ENCODE results near the gene CRIM1. TPM values are rescaled to one million over a fixed set of nuclear protein-coding genes. Genes with fewer than 3 reads are reported as not detected.

CRIM1 gene
- total RNA-seq, 1 donor from 2014 or later: 105 TPM

DNA sequence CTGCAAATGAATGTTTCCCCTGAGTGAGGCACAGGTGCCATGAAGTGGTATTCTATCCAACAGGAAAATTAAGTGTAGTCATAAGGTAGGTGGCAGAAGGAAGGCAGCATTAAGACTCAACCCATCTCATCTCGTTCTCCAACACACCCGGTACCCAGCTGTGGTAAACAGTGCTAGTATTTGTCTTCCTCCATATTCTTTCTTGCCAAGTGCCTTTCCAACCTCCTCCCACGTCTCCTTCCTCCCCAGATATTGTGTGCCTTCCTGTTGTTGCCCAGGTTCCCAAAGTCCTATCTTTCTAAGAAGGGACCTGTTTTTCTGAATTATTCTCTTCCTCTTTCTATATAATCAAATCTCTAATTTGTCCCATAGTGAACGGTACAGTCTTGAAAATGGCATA, 83.5 kb downstream of the CRIM1 start:
- Histone ChIP-seq H3K27ac (no peak overlapping the region), H3K4me1 (peaks cover 24% of the 10 kb centered on the region), H3K4me3 (no peak overlapping the region), H3K36me3 (peaks cover 26% of the 10 kb centered on the region), H3K9me3 (no peaks in the 10 kb centered on the region), H3K27me3 (ENCODE audit: low read depth) (no peaks in the 10 kb centered on the region)
- TF ChIP-seq, protein P1, sequence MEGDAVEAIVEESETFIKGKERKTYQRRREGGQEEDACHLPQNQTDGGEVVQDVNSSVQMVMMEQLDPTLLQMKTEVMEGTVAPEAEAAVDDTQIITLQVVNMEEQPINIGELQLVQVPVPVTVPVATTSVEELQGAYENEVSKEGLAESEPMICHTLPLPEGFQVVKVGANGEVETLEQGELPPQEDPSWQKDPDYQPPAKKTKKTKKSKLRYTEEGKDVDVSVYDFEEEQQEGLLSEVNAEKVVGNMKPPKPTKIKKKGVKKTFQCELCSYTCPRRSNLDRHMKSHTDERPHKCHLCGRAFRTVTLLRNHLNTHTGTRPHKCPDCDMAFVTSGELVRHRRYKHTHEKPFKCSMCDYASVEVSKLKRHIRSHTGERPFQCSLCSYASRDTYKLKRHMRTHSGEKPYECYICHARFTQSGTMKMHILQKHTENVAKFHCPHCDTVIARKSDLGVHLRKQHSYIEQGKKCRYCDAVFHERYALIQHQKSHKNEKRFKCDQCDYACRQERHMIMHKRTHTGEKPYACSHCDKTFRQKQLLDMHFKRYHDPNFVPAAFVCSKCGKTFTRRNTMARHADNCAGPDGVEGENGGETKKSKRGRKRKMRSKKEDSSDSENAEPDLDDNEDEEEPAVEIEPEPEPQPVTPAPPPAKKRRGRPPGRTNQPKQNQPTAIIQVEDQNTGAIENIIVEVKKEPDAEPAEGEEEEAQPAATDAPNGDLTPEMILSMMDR (IDR thresholded peaks at IDR 0.05): no peak
- intact Hi-C loops (cut with DNase I): no loop called here
- ATAC-seq: no peak
- DNase-seq: no peak

DNA sequence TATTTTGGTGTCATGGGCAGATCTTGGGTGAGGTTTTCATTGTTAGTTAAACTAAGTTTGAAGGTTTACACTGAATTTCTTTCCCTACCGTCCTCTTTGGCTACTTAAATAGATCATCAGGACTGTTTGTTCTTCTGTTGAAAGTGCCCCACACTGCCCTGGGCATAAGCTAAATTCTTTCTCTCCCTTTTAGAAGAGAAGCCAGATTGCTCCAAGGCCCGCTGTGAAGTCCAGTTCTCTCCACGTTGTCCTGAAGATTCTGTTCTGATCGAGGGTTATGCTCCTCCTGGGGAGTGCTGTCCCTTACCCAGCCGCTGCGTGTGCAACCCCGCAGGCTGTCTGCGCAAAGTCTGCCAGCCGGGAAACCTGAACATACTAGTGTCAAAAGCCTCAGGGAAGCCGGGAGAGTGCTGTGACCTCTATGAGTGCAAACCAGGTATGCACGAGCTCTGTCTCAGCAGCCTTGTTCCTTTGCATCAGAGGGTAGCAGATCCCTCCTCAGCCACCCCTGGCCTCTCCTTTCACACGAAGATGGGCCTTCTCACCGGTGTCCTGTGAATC, 85.6 kb downstream of the CRIM1 start:
- Histone ChIP-seq H3K4me1 (peaks cover 18% of the 10 kb centered on the region), H3K36me3 (peaks cover 39% of the 10 kb centered on the region), H3K27me3 (ENCODE audit: low read depth) (no peaks in the 10 kb centered on the region), H3K9me3 (no peaks in the 10 kb centered on the region), H3K4me3 (no peak overlapping the region), H3K27ac (no peak overlapping the region)
- no peak for DNase-seq
- intact Hi-C loops (cut with DNase I): no loop called here
- TF ChIP-seq, protein P1 (IDR thresholded peaks at IDR 0.05): no peak
- no peak for ATAC-seq

DNA sequence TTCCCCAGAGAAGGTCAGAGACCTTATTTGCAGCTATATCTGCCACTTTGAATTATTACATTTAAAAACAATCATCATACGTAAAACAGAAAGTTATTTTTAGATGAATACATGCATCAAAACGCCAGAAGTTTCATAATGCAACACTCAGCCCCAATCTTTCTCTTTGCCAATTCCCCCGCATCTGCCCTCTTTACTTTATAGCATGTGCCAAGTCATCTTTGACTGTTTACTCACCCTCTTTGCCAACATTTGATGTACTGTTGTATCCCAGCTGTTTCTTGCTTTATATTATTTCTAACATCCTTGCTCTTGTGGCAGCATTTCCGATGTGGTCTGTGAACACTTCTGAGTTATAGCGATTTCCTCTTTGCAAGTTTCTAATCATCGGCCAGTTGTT, 86.2 kb downstream of the CRIM1 start:
- peaks cover 42% of the 10 kb centered on the region for H3K36me3 ChIP-seq
- intact Hi-C loops (cut with DNase I): no loop called here
- no peak overlapping the region for H3K27ac ChIP-seq
- ATAC-seq (no peak), DNase-seq (no peak)
- TF ChIP-seq, protein P1 (IDR thresholded peaks at IDR 0.05): no peak
- peaks cover 16% of the 10 kb centered on the region for H3K4me1 ChIP-seq
- H3K27me3 ChIP-seq (ENCODE audit: low read depth): no peaks in the 10 kb centered on the region
- no peaks in the 10 kb centered on the region for H3K9me3 ChIP-seq
- no peak overlapping the region for H3K4me3 ChIP-seq

DNA sequence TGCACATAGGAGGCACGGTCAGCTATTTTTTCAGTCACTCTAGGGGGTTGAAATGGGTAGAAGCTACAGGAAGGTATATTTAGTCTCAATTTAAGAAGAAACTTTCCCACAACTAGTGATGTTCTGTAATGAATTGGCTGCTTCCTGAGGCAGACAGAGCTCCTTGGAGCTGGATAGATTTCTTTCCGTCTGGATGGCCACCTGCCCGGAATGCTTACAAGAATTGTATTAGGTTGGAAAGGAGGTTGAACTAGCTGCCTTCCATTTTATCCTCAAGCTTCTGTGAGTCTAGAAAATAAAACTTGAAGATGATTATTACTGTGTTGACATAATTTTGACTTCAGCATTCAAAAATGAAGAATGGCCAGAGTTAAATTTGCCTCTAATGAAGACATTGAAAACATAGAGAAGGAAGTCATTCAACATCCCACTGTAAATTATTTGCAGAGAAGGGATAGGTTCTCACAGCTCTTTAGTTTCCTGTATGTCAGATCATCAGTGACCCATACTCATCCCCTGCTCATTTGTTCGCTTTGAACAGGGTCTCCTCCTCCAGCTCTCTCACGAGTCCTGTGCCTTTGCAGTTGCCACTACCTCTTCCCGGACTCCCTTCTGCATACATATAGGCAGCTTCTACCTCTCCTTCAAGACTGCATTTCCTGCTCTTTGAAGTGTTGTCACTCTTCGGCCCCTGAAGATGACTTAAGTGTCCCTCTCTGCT, 88.8 kb downstream of the CRIM1 start:
- Histone ChIP-seq H3K27ac (no peak overlapping the region), H3K4me1 (peaks cover 9% of the 10 kb centered on the region), H3K9me3 (no peaks in the 10 kb centered on the region), H3K4me3 (no peak overlapping the region), H3K27me3 (ENCODE audit: low read depth) (no peaks in the 10 kb centered on the region), H3K36me3 (peaks cover 60% of the 10 kb centered on the region)
- no peak for DNase-seq
- no peak for ATAC-seq
- intact Hi-C loops (cut with DNase I): no loop called here
- TF ChIP-seq, protein P1 (IDR thresholded peaks at IDR 0.05): no peak

DNA sequence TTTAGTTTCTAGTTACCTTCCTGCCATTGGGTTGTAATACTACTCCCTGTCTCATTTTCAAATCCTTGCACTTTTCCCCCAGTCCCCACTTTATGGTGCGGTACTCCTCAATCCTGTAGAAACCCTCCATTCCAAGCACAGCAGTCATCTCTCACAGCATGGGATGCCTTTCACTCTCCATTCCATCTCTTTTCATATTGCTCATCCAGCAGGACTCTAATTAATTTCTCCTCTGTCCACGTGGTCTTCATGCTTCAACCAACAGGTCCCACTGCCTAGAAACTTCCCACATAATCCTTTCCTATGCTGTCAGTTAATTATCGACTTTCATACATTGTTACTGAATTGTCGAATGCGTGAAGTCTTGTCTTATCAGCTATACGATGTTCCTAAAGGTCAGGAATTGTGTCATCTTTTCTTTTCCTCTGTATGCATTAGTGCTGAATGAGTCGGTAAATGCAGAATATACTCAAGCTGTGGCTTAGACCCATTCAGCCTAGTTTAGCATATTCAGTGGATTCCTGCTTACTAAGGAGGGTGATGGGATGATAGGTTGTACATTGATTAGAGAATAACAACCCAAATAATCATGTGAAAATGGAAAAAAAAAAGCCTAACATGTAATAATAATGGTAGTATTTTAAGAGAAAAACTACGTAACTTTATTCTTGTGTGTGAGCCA, 89.7 kb downstream of the CRIM1 start:
- H3K27me3 ChIP-seq (ENCODE audit: low read depth): no peaks in the 10 kb centered on the region
- intact Hi-C loops (cut with DNase I): no loop called here
- TF ChIP-seq, protein P1 (IDR thresholded peaks at IDR 0.05): no peak
- ATAC-seq (no peak), DNase-seq (no peak)
- H3K4me3 ChIP-seq: no peak overlapping the region
- no peak overlapping the region for H3K27ac ChIP-seq
- peaks cover 62% of the 10 kb centered on the region for H3K36me3 ChIP-seq
- H3K4me1 ChIP-seq: peaks cover 13% of the 10 kb centered on the region
- no peaks in the 10 kb centered on the region for H3K9me3 ChIP-seq

Measured in lower lobe of right lung (tissue), 2 donors.